ENCODE results near the gene MAGI3. TPM values are rescaled to one million over a fixed set of nuclear protein-coding genes. Genes with fewer than 3 reads are reported as not detected.

MAGI3 gene
- polyA plus RNA-seq, 1 experiment = 1.9 TPM

GRCh38 chr1:113434874-113435175 is 44.5 kb downstream of the MAGI3 start:
- Histone ChIP-seq H3K27me3 (ENCODE audit: control insufficient read depth, insufficient read depth, low read length) (no peaks in the 10 kb centered on the region), H3K36me3 (ENCODE audit: control insufficient read depth, insufficient read depth, low read length) (no peaks in the 10 kb centered on the region), H3K4me3 (ENCODE audit: low read depth, low read length) (no peak overlapping the region)
- CTCF ChIA-PET = interaction anchor here (0.9 kb wide), 1 partner anchor 31 kb away, joined by 3 read pairs; no protein-coding TSS in a partner anchor
- no peak for TF ChIP-seq CTCF (IDR thresholded peaks at IDR 0.05; ENCODE audit: insufficient read depth, low read depth, low read length)
- DNase-seq (ENCODE audit: low read depth) = no peak
- POLR2A ChIA-PET = no interaction called here

- no peak for TF ChIP-seq CTCF (IDR thresholded peaks at IDR 0.05; ENCODE audit: insufficient read depth, low read depth, low read length)
- no peak overlapping the region for H3K4me3 ChIP-seq (ENCODE audit: low read depth, low read length)
- no peaks in the 10 kb centered on the region for H3K36me3 ChIP-seq (ENCODE audit: control insufficient read depth, insufficient read depth, low read length)
- CTCF ChIA-PET = no interaction called here
- H3K27me3 ChIP-seq (ENCODE audit: control insufficient read depth, insufficient read depth, low read length) = no peaks in the 10 kb centered on the region
- POLR2A ChIA-PET = no interaction called here
- DNase-seq (ENCODE audit: low read depth) = no peak
Observed at GRCh38 chr1:113437554-113438341, 47.4 kb downstream of the MAGI3 start.

- H3K27me3 ChIP-seq (ENCODE audit: control insufficient read depth, insufficient read depth, low read length) = no peaks in the 10 kb centered on the region
- ChIA-PET POLR2A (no interaction called here), CTCF (no interaction called here)
- no peak for DNase-seq (ENCODE audit: low read depth)
- no peak overlapping the region for H3K4me3 ChIP-seq (ENCODE audit: low read depth, low read length)
- H3K36me3 ChIP-seq (ENCODE audit: control insufficient read depth, insufficient read depth, low read length) = no peaks in the 10 kb centered on the region
- no peak for TF ChIP-seq CTCF (IDR thresholded peaks at IDR 0.05; ENCODE audit: insufficient read depth, low read depth, low read length)
Observed at GRCh38 chr1:113438505-113439276, 48.4 kb downstream of the MAGI3 start.

- no peak for TF ChIP-seq CTCF (IDR thresholded peaks at IDR 0.05; ENCODE audit: insufficient read depth, low read depth, low read length)
- Histone ChIP-seq H3K27me3 (ENCODE audit: control insufficient read depth, insufficient read depth, low read length) (no peaks in the 10 kb centered on the region), H3K36me3 (ENCODE audit: control insufficient read depth, insufficient read depth, low read length) (no peaks in the 10 kb centered on the region), H3K4me3 (ENCODE audit: low read depth, low read length) (no peak overlapping the region)
- CTCF ChIA-PET = no interaction called here
- DNase-seq (ENCODE audit: low read depth) = no peak
- POLR2A ChIA-PET = no interaction called here
Observed at GRCh38 chr1:113439277-113439670, 49.0 kb downstream of the MAGI3 start.

- no peak for TF ChIP-seq CTCF (IDR thresholded peaks at IDR 0.05; ENCODE audit: insufficient read depth, low read depth, low read length)
- Histone ChIP-seq H3K4me3 (ENCODE audit: low read depth, low read length) (no peak overlapping the region), H3K27me3 (ENCODE audit: control insufficient read depth, insufficient read depth, low read length) (no peaks in the 10 kb centered on the region), H3K36me3 (ENCODE audit: control insufficient read depth, insufficient read depth, low read length) (no peaks in the 10 kb centered on the region)
- ChIA-PET CTCF (interaction anchor here (1.1 kb wide), 1 partner anchor 12 kb away, joined by 5 read pairs; no protein-coding TSS in a partner anchor), POLR2A (no interaction called here)
- no peak for DNase-seq (ENCODE audit: low read depth)
Observed at GRCh38 chr1:113442131-113442530, 51.8 kb downstream of the MAGI3 start.
